Parathyroid adenoma (tissue), 2 donors: Measurements from ENCODE around the gene CLDN5.

ENCODE experiments used
- H2AFZ ChIP-seq: fragments of 300-600 bp; sonication (generic); one replicate; pipeline ENCODE4 v1.7.0; 2017; ENCODE audit warnings: antibody characterized with exemption, mild to moderate bottlenecking
- H3K27ac ChIP-seq: fragments of 300-600 bp; sonication (generic); one replicate; pipeline ENCODE4 v1.7.0; 2017
- H3K27me3 ChIP-seq: fragments of 300-600 bp; sonication (generic); one replicate; pipeline ENCODE4 v1.7.0; 2017; ENCODE audit warnings: low read length; ENCODE audit not compliant: control insufficient read depth, insufficient read depth
- H3K36me3 ChIP-seq: fragments of 300-600 bp; sonication (generic); one replicate; pipeline ENCODE4 v1.7.0; 2017; ENCODE audit warnings: low read length; ENCODE audit not compliant: control insufficient read depth, insufficient read depth
- H3K4me1 ChIP-seq: fragments of 300-600 bp; sonication (generic); one replicate; pipeline ENCODE4 v1.7.0; 2017; ENCODE audit warnings: control low read depth
- H3K4me2 ChIP-seq: fragments of 300-600 bp; sonication (generic); one replicate; pipeline ENCODE4 v1.7.0; 2017; ENCODE audit warnings: low read length
- H3K4me3 ChIP-seq: fragments of 300-600 bp; sonication (generic); one replicate; pipeline ENCODE4 v1.7.0; 2017; ENCODE audit warnings: low read depth, low read length
- H3K79me2 ChIP-seq: fragments of 300-600 bp; sonication (generic); one replicate; pipeline ENCODE4 v1.7.0; 2017; ENCODE audit warnings: control low read depth
- H3K9ac ChIP-seq: fragments of 300-600 bp; sonication (generic); one replicate; pipeline ENCODE4 v1.7.0; 2017; ENCODE audit warnings: mild to moderate bottlenecking
- H3K9me3 ChIP-seq: fragments of 300-600 bp; sonication (generic); one replicate; pipeline ENCODE4 v1.7.0; 2017; ENCODE audit warnings: low read length; ENCODE audit not compliant: control insufficient read depth
- TF ChIP-seq, protein P1 (sequence below): fragments of 300-600 bp; sonication (generic); IDR thresholded peaks from one replicate; pipeline ENCODE4 v1.7.0; 2017; ENCODE audit warnings: antibody characterized with exemption, mild to moderate bottlenecking
- donor health status: primary hyperparathyroidism.

Gene CLDN5, protein sequence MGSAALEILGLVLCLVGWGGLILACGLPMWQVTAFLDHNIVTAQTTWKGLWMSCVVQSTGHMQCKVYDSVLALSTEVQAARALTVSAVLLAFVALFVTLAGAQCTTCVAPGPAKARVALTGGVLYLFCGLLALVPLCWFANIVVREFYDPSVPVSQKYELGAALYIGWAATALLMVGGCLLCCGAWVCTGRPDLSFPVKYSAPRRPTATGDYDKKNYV

DNA sequence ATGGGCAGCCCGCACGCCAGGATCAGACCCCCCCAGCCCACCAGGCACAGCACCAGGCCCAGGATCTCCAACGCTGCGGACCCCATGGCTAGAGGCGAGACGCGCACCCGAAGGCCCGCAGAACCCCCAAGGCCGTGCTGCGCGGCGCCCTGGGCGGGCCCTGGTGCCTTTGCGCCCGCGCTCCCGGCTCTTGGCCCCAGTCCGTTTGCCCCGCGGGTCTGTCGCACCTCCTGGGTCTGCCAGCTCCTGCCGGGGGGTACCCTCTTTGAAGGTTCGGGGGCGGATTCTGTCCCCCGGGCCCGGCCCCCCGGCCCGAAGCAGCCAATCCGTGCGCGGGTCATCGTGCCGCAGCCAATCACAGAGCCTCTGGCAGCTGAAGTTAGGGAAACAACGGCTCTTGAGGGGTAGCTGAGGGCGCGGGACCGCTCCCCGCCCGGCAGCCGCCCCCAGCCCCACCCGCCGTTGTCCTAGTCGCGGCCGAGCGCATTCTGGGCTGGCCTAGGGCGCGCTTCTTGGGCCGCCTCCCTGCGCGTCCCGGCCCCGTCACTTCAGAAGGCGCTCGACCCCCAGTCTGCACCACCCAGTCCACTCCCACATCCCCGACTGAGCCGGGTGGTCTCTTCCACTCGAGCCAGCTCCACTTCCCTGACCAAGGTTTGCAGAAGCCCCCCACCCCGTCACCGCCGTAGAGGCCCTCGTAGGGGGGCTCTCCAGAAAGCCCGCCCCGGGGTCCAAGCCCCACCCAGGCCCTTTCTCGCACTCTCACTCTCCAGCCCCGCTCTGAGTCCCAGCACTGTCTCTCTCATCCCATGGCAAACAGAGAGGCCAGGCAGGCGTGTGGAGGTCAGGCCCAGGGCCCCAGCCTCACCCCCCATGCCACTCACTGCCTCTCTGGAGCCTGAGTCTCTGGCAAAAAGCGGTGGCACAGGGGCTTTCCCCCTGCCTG, at the start of gene CLDN5:
Gene CLDN5, minus strand, starts transcription at position 241 of the 946 bp plus-strand sequence. Its CDS starts 155 bp downstream, at position 86.
- Histone ChIP-seq H2AFZ (no peak within 1 kb of the TSS), H3K27ac (peak within 1 kb of the TSS; percentile 64), H3K4me3 (peak within 1 kb of the TSS; percentile 34), H3K79me2 (no peaks in the 10 kb centered on the region), H3K9me3 (no peaks in the 10 kb centered on the region), H3K27me3 (peaks cover 7% of the 10 kb centered on the region), H3K9ac (no peak within 1 kb of the TSS), H3K4me1 (no peaks in the 10 kb centered on the region), H3K36me3 (no peaks in the 10 kb centered on the region), H3K4me2 (peak within 1 kb of the TSS; percentile 61)
- TF ChIP-seq, protein P1, sequence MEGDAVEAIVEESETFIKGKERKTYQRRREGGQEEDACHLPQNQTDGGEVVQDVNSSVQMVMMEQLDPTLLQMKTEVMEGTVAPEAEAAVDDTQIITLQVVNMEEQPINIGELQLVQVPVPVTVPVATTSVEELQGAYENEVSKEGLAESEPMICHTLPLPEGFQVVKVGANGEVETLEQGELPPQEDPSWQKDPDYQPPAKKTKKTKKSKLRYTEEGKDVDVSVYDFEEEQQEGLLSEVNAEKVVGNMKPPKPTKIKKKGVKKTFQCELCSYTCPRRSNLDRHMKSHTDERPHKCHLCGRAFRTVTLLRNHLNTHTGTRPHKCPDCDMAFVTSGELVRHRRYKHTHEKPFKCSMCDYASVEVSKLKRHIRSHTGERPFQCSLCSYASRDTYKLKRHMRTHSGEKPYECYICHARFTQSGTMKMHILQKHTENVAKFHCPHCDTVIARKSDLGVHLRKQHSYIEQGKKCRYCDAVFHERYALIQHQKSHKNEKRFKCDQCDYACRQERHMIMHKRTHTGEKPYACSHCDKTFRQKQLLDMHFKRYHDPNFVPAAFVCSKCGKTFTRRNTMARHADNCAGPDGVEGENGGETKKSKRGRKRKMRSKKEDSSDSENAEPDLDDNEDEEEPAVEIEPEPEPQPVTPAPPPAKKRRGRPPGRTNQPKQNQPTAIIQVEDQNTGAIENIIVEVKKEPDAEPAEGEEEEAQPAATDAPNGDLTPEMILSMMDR = no peak

DNA sequence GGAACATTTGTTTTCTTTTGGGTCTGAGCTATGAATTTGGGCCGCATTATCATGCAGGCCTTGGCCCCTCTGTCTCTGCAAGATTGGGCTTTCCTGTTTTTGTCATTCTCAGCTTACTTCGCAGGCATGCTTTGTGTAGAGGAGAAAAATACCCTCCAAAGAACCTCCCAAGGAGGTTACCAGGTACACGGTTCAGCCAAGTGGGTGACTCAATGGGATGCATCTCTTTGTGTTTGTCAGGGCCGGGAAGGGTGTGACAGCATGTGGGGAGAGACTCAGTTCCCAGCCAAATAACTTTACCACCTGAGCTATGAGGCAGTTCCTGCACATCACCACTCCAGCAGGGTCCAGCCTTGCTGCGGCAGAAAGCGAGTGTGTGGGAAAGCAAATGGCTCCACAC, 47.8 kb upstream of the CLDN5 start:
- Histone ChIP-seq H3K27ac (no peak overlapping the region), H3K9ac (no peak overlapping the region), H2AFZ (no peak overlapping the region), H3K4me2 (no peak overlapping the region), H3K9me3 (no peaks in the 10 kb centered on the region), H3K36me3 (no peaks in the 10 kb centered on the region), H3K27me3 (no peaks in the 10 kb centered on the region), H3K4me1 (no peaks in the 10 kb centered on the region), H3K4me3 (no peak overlapping the region), H3K79me2 (no peaks in the 10 kb centered on the region)
- TF ChIP-seq, protein P1 = no peak

DNA sequence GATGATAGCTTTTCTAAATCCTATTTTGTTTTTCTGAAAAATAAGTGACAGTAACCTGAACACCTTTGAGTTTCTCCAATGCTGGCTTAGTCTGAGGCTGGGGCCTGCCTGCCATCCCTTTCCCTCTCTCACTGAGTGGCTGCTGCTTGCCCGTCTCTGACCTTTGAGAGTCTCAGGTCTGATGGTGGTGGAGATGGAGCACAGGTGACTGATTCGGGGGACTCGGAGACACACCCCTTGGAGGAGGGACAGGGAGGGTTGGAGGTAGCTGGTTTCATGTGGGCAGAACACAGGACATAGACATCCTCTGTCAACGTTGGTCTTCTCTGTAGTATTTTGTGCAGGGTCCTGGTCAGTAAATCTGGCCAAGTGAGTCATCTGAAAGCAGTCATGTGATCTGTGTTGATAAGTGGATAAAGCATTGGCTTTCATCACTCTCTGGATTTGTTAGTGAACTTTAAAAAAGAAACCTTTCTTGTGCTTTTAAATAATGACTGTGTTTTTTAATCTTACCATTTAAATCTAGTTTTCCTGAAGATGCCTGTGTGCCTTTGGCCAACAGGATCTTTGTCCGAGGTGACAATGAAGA, 47.1 kb upstream of the CLDN5 start:
- Histone ChIP-seq H3K27ac (no peak overlapping the region), H3K4me1 (no peaks in the 10 kb centered on the region)

DNA sequence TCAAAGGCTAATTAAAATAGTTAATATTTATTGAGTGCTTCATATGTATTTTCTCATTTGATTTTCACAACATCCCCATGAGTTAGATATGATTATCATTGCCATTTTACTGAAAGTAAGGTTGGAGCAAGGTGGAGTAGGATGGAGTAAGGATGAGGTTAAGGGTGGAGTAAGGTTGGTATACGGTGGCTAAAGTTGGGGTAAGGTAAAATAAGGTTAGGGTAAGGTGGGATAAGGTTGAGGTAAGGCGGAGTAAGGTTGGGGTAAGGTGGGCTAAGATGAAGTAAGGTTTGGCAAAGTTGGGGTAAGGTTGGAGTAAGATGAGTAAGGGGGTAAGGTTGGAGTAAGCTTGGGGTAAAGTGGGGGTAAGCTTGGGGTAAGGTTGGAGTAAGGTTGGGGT, 45.8 kb upstream of the CLDN5 start:
- Histone ChIP-seq H3K27me3 (no peaks in the 10 kb centered on the region), H3K36me3 (no peaks in the 10 kb centered on the region), H3K4me1 (no peaks in the 10 kb centered on the region), H3K4me3 (no peak overlapping the region), H3K4me2 (no peak overlapping the region), H3K79me2 (no peaks in the 10 kb centered on the region), H2AFZ (no peak overlapping the region), H3K27ac (no peak overlapping the region), H3K9ac (no peak overlapping the region), H3K9me3 (no peaks in the 10 kb centered on the region)
- TF ChIP-seq, protein P1 = no peak

More for the DNA sequence above, 47.1 kb upstream of the CLDN5 start:
- no peak overlapping the region for H3K4me2 ChIP-seq
- H3K9me3 ChIP-seq = no peaks in the 10 kb centered on the region
- no peak overlapping the region for H3K9ac ChIP-seq
- H3K36me3 ChIP-seq = no peaks in the 10 kb centered on the region
- H3K79me2 ChIP-seq = no peaks in the 10 kb centered on the region
- H3K27me3 ChIP-seq = no peaks in the 10 kb centered on the region
- no peak overlapping the region for H2AFZ ChIP-seq
- TF ChIP-seq, protein P1 = no peak
- H3K4me3 ChIP-seq = no peak overlapping the region
